ENCODE measurements around the gene PTPRM.

PTPRM gene

DNA sequence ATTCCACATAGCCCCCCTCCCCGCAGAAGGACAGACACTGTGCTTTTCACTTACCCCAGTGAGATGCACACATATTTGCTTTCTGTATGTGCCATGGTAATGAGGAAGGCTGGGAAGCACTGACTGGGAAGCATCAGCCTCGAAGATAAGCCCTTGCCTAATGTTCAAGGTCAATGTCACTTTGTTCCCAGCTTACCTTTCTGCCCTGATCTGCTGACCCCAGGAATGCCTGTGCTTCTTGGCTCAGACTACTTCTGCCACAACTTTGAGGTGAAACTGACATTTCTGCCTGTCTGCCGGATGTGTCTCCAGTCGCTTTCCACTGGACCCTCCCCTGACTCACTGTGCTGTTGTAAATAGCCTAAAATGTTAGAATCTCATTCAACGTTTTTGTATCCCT lies 183.8 kb downstream of the PTPRM start:
- Histone ChIP-seq H3K9ac (ENCODE audit: low read length) (no peak overlapping the region), H4K20me1 (ENCODE audit: insufficient read depth, low read length) (no peaks in the 10 kb centered on the region), H3K27me3 (replicated peaks; ENCODE audit: insufficient read depth, low read length) (no peaks in the 10 kb centered on the region), H2AFZ (ENCODE audit: low read length) (no peak overlapping the region), H3K79me2 (ENCODE audit: low read length) (no peaks in the 10 kb centered on the region), H3F3A (ENCODE audit: insufficient read depth, low read length) (no peaks in the 10 kb centered on the region), H3K9me3 (replicated peaks; ENCODE audit: insufficient read depth, low read length) (no peaks in the 10 kb centered on the region), H3K36me3 (replicated peaks; ENCODE audit: insufficient read depth, low read length) (no peaks in the 10 kb centered on the region), H3K4me1 (ENCODE audit: low read length) (no peaks in the 10 kb centered on the region), H3K4me3 (ENCODE audit: low read length) (no peak overlapping the region), H3K9me2 (replicated peaks; ENCODE audit: insufficient read depth, low read length) (no peaks in the 10 kb centered on the region), H3K4me2 (ENCODE audit: low read depth, low read length) (no peak overlapping the region), H3K27ac (ENCODE audit: low read length) (no peak overlapping the region)
- DNase-seq = no peak
- TF ChIP-seq EZH2phosphoT487 (IDR thresholded peaks at IDR 0.05; ENCODE audit: low read length) = no peak
- TF ChIP-seq EZH2 (optimal IDR thresholded peaks at IDR 0.05; ENCODE audit: low read depth, low read length) = no peak
- no peak for TF ChIP-seq CTCF (IDR thresholded peaks at IDR 0.05; ENCODE audit: low read length)

DNA sequence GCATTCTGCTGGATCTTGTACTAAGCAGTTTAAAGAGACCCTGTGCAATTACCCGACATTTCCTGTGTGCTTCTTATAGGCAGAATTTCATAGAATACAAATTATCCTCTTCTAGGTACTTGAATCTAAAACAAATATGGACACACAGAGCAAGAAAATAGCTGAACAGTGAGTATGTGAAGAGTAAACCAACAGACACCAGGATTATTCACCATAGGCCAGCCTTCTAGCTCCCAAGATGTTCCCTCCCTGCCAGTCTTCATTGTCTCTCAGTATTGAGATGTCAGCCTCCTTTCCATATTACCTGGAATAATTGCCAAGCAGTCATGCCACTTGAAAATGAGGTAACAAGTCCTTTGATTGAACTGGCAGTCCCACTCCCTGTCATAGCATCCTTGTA lies 187.1 kb downstream of the PTPRM start:
- H3K9me2 ChIP-seq (replicated peaks; ENCODE audit: insufficient read depth, low read length) = no peaks in the 10 kb centered on the region

DNA sequence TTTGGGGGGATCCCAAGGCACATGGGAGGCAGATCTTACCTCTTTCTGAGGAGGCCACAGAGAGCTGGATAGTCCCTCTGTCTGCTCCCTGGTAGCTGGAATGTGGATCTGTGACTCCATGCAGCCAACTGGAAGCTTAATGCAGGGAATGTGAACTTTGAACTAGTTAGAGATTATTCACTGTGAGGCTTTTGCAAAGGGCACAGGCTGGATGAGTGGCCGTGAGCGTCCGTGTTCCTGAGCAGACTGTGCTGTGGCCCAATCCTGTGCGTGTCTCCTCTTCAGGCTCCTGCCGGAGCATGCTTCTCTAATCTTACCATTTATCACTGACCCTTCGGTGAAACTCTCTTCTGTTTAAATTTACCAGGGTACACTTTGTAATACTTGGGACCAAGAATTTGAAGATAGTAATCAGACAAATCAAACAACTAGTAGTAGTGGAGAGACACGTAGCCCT lies 187.6 kb downstream of the PTPRM start:
- Histone ChIP-seq H3K4me2 (ENCODE audit: low read depth, low read length) (no peak overlapping the region), H3K36me3 (replicated peaks; ENCODE audit: insufficient read depth, low read length) (no peaks in the 10 kb centered on the region), H3K9ac (ENCODE audit: low read length) (no peak overlapping the region), H3K27me3 (replicated peaks; ENCODE audit: insufficient read depth, low read length) (no peaks in the 10 kb centered on the region), H3K79me2 (ENCODE audit: low read length) (no peaks in the 10 kb centered on the region), H3K4me3 (ENCODE audit: low read length) (no peak overlapping the region), H3K9me3 (replicated peaks; ENCODE audit: insufficient read depth, low read length) (no peaks in the 10 kb centered on the region), H2AFZ (ENCODE audit: low read length) (no peak overlapping the region), H3K9me2 (replicated peaks; ENCODE audit: insufficient read depth, low read length) (no peaks in the 10 kb centered on the region), H3K27ac (ENCODE audit: low read length) (no peak overlapping the region), H3K4me1 (ENCODE audit: low read length) (no peaks in the 10 kb centered on the region), H3F3A (ENCODE audit: insufficient read depth, low read length) (no peaks in the 10 kb centered on the region), H4K20me1 (ENCODE audit: insufficient read depth, low read length) (no peaks in the 10 kb centered on the region)
- TF ChIP-seq EZH2phosphoT487 (IDR thresholded peaks at IDR 0.05; ENCODE audit: low read length) = no peak
- no peak for TF ChIP-seq CTCF (IDR thresholded peaks at IDR 0.05; ENCODE audit: low read length)
- TF ChIP-seq EZH2 (optimal IDR thresholded peaks at IDR 0.05; ENCODE audit: low read depth, low read length) = no peak
- no peak for DNase-seq

More for the DNA sequence above, 187.1 kb downstream of the PTPRM start:
- DNase-seq = no peak
- Histone ChIP-seq H3K27me3 (replicated peaks; ENCODE audit: insufficient read depth, low read length) (no peaks in the 10 kb centered on the region), H2AFZ (ENCODE audit: low read length) (no peak overlapping the region), H3K36me3 (replicated peaks; ENCODE audit: insufficient read depth, low read length) (no peaks in the 10 kb centered on the region), H3K27ac (ENCODE audit: low read length) (no peak overlapping the region), H4K20me1 (ENCODE audit: insufficient read depth, low read length) (no peaks in the 10 kb centered on the region), H3K4me2 (ENCODE audit: low read depth, low read length) (no peak overlapping the region), H3K9ac (ENCODE audit: low read length) (no peak overlapping the region), H3K9me3 (replicated peaks; ENCODE audit: insufficient read depth, low read length) (no peaks in the 10 kb centered on the region), H3K79me2 (ENCODE audit: low read length) (no peaks in the 10 kb centered on the region), H3K4me1 (ENCODE audit: low read length) (no peaks in the 10 kb centered on the region), H3F3A (ENCODE audit: insufficient read depth, low read length) (no peaks in the 10 kb centered on the region), H3K4me3 (ENCODE audit: low read length) (no peak overlapping the region)
- TF ChIP-seq EZH2phosphoT487 (IDR thresholded peaks at IDR 0.05; ENCODE audit: low read length) (no peak), CTCF (IDR thresholded peaks at IDR 0.05; ENCODE audit: low read length) (no peak), EZH2 (optimal IDR thresholded peaks at IDR 0.05; ENCODE audit: low read depth, low read length) (no peak)
